ENCODE measurements around the gene WDR45. TPM values are rescaled to one million over a fixed set of nuclear protein-coding genes. Genes with fewer than 3 reads are reported as not detected.

WDR45 gene
- total and polyA plus RNA-seq, 2 of the 13 experiments (the other 11 are each of a cell fraction or from before 2014, with no cell fraction given), result 16.4 to 65.5 TPM

DNA sequence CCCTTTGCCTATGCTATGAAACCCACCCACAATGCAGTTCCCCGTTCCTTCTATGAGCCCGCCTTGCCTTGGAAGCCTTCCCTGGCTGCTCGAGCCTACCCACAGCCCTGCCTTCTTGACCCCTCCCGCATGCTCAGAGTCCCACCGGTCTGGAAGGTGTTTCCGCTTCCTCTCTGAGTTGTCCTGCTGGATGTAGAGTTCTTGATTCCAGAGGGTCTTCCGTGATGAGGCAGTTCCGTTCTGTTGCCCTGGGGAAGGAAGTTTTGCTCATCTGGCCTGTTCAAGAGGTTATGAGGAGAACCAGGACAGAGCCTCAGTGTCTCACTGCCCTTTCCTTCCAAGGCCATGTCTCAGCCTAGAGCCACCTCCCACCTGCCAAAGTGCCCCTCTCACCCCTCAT is 36.4 kb upstream of the WDR45 start:
- BruUV-seq (replicated peaks), result no TSS peak
- ATAC-seq (no peak), FAIRE-seq (no peak), DNase-seq (ENCODE audit: low spot score) (no peak)
- H3K36me3 ChIP-seq (replicated peaks in 1 of 2; ENCODE audit: control insufficient read depth in 1 of 2, insufficient read depth in 2 of 2, low read length in 2 of 2), result peaks cover 6 to 24% of the 10 kb centered on the region in 2 experiments; a peak in 4 of 5 replicates
- H3K9ac ChIP-seq (ENCODE audit: insufficient read depth, low read depth, low read length), result no peak overlapping the region
- no peak overlapping the region for H3K27ac ChIP-seq (ENCODE audit: extremely low read length, insufficient read depth, low read length)
- H3K4me1 ChIP-seq (ENCODE audit: insufficient read depth, low read length), result 0 out of 2 replicates have a peak, but pooled peaks cover under 1% of the 10 kb centered on the region
- intact Hi-C loops (cut with micrococcal nuclease; ENCODE audit: unreplicated experiment), result no loop called here
- no peak overlapping the region for H2AFZ ChIP-seq (ENCODE audit: low read length)
- ChIA-PET CTCF (ENCODE audit: low intra/inter-chr PET ratio, low total read pairs) (no interaction called here), POLR2A (no interaction called here)
- no peaks in the 10 kb centered on the region for H3K27me3 ChIP-seq (ENCODE audit: control insufficient read depth in 1 of 2, insufficient read depth in 2 of 2, low read length in 2 of 2)
- H3K4me2 ChIP-seq (ENCODE audit: low read depth, low read length), result no peak overlapping the region
- no peaks in the 10 kb centered on the region for H3K9me3 ChIP-seq (ENCODE audit: low read length)
- no peaks in the 10 kb centered on the region for H4K20me1 ChIP-seq (ENCODE audit: insufficient read depth, low read length)
- in situ Hi-C loops (cut with HindIII; ENCODE audit: extremely low pct_ligation_motif_present, low pct_unique_long_range_greater_than_20kb), result no loop called here
- WGBS (ENCODE audit: low lambda C conversion rate), result 94% methylated on average over 8 of the region's 8 CpGs
- H3K79me2 ChIP-seq (ENCODE audit: insufficient read depth, low read length), result no peaks in the 10 kb centered on the region
- H3K4me3 ChIP-seq (replicated peaks in 1 of 3; ENCODE audit: insufficient read depth in 1 of 3, low read depth in 2 of 3, low read length in 3 of 3), result no peak overlapping the region
- TF ChIP-seq XRCC5 (optimal IDR thresholded peaks at IDR 0.05; ENCODE audit: low read length) (no peak), ZMYM2 (CRISPR knock-in tag; IDR thresholded peaks at IDR 0.05) (no peak)
- TF ChIP-seq, protein P1, sequence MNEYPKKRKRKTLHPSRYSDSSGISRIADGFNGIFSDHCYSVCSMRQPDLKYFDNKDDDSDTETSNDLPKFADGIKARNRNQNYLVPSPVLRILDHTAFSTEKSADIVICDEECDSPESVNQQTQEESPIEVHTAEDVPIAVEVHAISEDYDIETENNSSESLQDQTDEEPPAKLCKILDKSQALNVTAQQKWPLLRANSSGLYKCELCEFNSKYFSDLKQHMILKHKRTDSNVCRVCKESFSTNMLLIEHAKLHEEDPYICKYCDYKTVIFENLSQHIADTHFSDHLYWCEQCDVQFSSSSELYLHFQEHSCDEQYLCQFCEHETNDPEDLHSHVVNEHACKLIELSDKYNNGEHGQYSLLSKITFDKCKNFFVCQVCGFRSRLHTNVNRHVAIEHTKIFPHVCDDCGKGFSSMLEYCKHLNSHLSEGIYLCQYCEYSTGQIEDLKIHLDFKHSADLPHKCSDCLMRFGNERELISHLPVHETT (CRISPR knock-in tag; conservative IDR thresholded peaks at IDR 0.05), result no peak

DNA sequence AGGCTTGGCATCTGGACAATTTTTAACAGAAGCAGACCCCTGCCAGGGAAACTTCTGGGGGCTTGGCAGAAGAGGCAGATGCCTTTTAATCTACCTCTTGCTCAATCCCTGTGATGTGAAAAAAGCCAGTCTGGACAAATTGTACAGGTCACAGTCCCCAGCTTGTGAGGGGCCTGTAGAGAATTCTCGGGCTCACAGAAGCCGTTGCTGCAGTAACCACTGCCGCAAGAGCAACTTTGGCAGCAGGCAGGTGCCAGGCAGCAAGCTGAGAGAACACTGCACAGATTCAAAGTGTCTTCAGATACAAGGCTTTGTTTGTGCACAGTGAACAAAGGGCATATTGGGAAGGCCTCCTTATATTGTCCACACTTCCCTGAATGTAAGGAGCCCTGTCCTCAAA is 32.1 kb upstream of the WDR45 start:
- Histone ChIP-seq H3K9me3 (ENCODE audit: low read length) (no peaks in the 10 kb centered on the region), H3K4me2 (ENCODE audit: low read depth, low read length) (no peak overlapping the region), H2AFZ (ENCODE audit: low read length) (no peak overlapping the region), H3K27ac (ENCODE audit: extremely low read length, insufficient read depth, low read length) (no peak overlapping the region), H3K36me3 (replicated peaks in 1 of 2; ENCODE audit: control insufficient read depth in 1 of 2, insufficient read depth in 2 of 2, low read length in 2 of 2) (peaks cover 6 to 16% of the 10 kb centered on the region in 2 experiments; a peak in 4 of 5 replicates), H3K9ac (ENCODE audit: insufficient read depth, low read depth, low read length) (no peak overlapping the region), H4K20me1 (ENCODE audit: insufficient read depth, low read length) (no peaks in the 10 kb centered on the region), H3K27me3 (ENCODE audit: control insufficient read depth in 1 of 2, insufficient read depth in 2 of 2, low read length in 2 of 2) (no peaks in the 10 kb centered on the region), H3K4me3 (replicated peaks in 1 of 3; ENCODE audit: insufficient read depth in 1 of 3, low read depth in 2 of 3, low read length in 3 of 3) (no peak overlapping the region), H3K79me2 (ENCODE audit: insufficient read depth, low read length) (no peaks in the 10 kb centered on the region), H3K4me1 (ENCODE audit: insufficient read depth, low read length) (no peaks in the 10 kb centered on the region)
- no CpG with 5 or more reads among the region's 3 CpGs for WGBS (ENCODE audit: low lambda C conversion rate)
- DNase-seq (ENCODE audit: low spot score) (no peak), FAIRE-seq (no peak), ATAC-seq (no peak)
- BruUV-seq (replicated peaks), result no TSS peak
- ChIA-PET POLR2A (no interaction called here), CTCF (ENCODE audit: low intra/inter-chr PET ratio, low total read pairs) (no interaction called here)
- in situ Hi-C loops (cut with HindIII; ENCODE audit: extremely low pct_ligation_motif_present, low pct_unique_long_range_greater_than_20kb), result no loop called here
- TF ChIP-seq PRPF4 (IDR thresholded peaks at IDR 0.05; ENCODE audit: low read depth, low read length, poor library complexity, severe bottlenecking), result no peak
- TF ChIP-seq ZNF577 (CRISPR knock-in tag; IDR thresholded peaks at IDR 0.05; ENCODE audit: borderline replicate concordance, low read depth), result no peak
- TF ChIP-seq, protein P2, sequence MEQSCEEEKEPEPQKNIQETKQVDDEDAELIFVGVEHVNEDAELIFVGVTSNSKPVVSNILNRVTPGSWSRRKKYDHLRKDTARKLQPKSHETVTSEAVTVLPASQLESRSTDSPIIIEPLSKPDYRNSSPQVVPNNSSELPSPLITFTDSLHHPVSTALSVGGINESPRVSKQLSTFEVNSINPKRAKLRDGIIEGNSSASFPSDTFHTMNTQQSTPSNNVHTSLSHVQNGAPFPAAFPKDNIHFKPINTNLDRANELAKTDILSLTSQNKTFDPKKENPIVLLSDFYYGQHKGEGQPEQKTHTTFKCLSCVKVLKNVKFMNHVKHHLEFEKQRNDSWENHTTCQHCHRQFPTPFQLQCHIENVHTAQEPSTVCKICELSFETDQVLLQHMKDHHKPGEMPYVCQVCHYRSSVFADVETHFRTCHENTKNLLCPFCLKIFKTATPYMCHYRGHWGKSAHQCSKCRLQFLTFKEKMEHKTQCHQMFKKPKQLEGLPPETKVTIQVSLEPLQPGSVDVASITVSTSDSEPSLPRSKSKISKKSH (CRISPR knock-in tag; IDR thresholded peaks at IDR 0.05; ENCODE audit: borderline replicate concordance), result no peak
- TF ChIP-seq ZNF263 (CRISPR knock-in tag; IDR thresholded peaks at IDR 0.05), result no peak
- TF ChIP-seq NCOA1 (CRISPR knock-in tag; IDR thresholded peaks at IDR 0.05), result no peak
- no peak for TF ChIP-seq ESRRA (CRISPR knock-in tag; IDR thresholded peaks at IDR 0.05; ENCODE audit: low read depth)
- no peak for TF ChIP-seq ZNF121 (CRISPR knock-in tag; IDR thresholded peaks at IDR 0.05)
- TF ChIP-seq, protein P3, sequence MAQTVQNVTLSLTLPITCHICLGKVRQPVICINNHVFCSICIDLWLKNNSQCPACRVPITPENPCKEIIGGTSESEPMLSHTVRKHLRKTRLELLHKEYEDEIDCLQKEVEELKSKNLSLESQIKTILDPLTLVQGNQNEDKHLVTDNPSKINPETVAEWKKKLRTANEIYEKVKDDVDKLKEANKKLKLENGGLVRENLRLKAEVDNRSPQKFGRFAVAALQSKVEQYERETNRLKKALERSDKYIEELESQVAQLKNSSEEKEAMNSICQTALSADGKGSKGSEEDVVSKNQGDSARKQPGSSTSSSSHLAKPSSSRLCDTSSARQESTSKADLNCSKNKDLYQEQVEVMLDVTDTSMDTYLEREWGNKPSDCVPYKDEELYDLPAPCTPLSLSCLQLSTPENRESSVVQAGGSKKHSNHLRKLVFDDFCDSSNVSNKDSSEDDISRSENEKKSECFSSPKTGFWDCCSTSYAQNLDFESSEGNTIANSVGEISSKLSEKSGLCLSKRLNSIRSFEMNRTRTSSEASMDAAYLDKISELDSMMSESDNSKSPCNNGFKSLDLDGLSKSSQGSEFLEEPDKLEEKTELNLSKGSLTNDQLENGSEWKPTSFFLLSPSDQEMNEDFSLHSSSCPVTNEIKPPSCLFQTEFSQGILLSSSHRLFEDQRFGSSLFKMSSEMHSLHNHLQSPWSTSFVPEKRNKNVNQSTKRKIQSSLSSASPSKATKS (CRISPR knock-in tag; IDR thresholded peaks at IDR 0.05), result no peak
- TF ChIP-seq SP1 (IDR thresholded peaks at IDR 0.05), result no peak
- no peak for TF ChIP-seq SP1 (CRISPR knock-in tag; IDR thresholded peaks at IDR 0.05)
- TF ChIP-seq TOPORS (CRISPR knock-in tag; IDR thresholded peaks at IDR 0.05), result no peak
- TF ChIP-seq CCAR2 (optimal IDR thresholded peaks at IDR 0.05; ENCODE audit: low read depth, low read length), result no peak
- no peak for TF ChIP-seq MTA1 (CRISPR knock-in tag; IDR thresholded peaks at IDR 0.05; ENCODE audit: borderline replicate concordance)
- intact Hi-C loops (cut with micrococcal nuclease; ENCODE audit: unreplicated experiment), result no loop called here
